GM12891 (cell line): Measurements from ENCODE around the gene ATP6V1E1.

ENCODE experiments used
- POLR2A ChIP-seq: IDR thresholded peaks from 2 replicates; pipeline ENCODE4 v1.6.1; 2011; ENCODE audit warnings: low read depth, low read length, control low read depth
- POLR2AphosphoS5 ChIP-seq: IDR thresholded peaks from 2 replicates; pipeline ENCODE4 v1.6.1; 2011; ENCODE audit warnings: low read depth, low read length, control low read depth
- POU2F2 ChIP-seq: IDR thresholded peaks from 2 replicates; pipeline ENCODE4 v1.6.1; 2011; ENCODE audit warnings: low read depth, mild to moderate bottlenecking, control low read depth, low read length, moderate library complexity
- SPI1 ChIP-seq: IDR thresholded peaks from 2 replicates; pipeline ENCODE4 v1.6.1; 2011; ENCODE audit warnings: low read depth, low read length, control low read depth
- TAF1 ChIP-seq: IDR thresholded peaks from 2 replicates; pipeline ENCODE4 v1.6.1; 2011; ENCODE audit warnings: low read depth, low read length, control low read depth

- no peak for TF ChIP-seq POLR2A
- TF ChIP-seq POLR2AphosphoS5: no peak
- no peak for TF ChIP-seq SPI1
- TF ChIP-seq TAF1: no peak
- no peak for TF ChIP-seq POU2F2
These were observed 2.6 kb upstream of the ATP6V1E1 start for GRCh38 chr22:17631076-17631565.
